OCI-LY3 (cell line): ENCODE measurements around the gene MYL4.

ENCODE experiments used
- H2AFZ ChIP-seq: fragments of 200-600, 300-600 bp; shearing (Covaris generic); 2 replicates; pipeline ENCODE4 v1.6.0; 2014; ENCODE audit warnings: antibody characterized with exemption, low read depth, low read length
- H3K27ac ChIP-seq: fragments of 200-600, 300-600 bp; sonication (generic); 2 replicates; pipeline ENCODE4 v1.5.1; 2014; ENCODE audit warnings: mild to moderate bottlenecking, low read length, moderate library complexity, mixed read lengths
- H3K27me3 ChIP-seq: fragments of 200-600, 300-600 bp; sonication (generic); 2 replicates; pipeline ENCODE4 v1.6.1; 2014; ENCODE audit warnings: low read depth, low read length, mixed read lengths
- H3K36me3 ChIP-seq: fragments of 200-600, 300-600 bp; sonication (generic); replicated peaks from 2 replicates; pipeline ENCODE3; 2014; ENCODE audit warnings: low read depth, low read length, mixed read lengths
- H3K4me1 ChIP-seq: fragments of 300-600, 200-600 bp; sonication (generic); 2 replicates; pipeline ENCODE4 v1.6.1; 2014; ENCODE audit warnings: low read length, mixed read lengths
- H3K4me2 ChIP-seq: fragments of 200-600, 300-600 bp; sonication (generic); 2 replicates; pipeline ENCODE4 v1.6.1; 2014; ENCODE audit warnings: low read length, mixed read lengths
- H3K4me3 ChIP-seq: fragments of 300-600, 200-600 bp; sonication (generic); 2 replicates; pipeline ENCODE4 v1.5.1; 2014; ENCODE audit warnings: antibody characterized with exemption, mild to moderate bottlenecking, low read length, moderate library complexity
- H3K79me2 ChIP-seq: fragments of 300-600, 200-600 bp; shearing (Covaris generic); 2 replicates; pipeline ENCODE4 v1.6.1; 2014; ENCODE audit warnings: mild to moderate bottlenecking, low read length, mixed read lengths
- H3K9ac ChIP-seq: fragments of 300-600, 200-600 bp; shearing (Covaris generic); 2 replicates; pipeline ENCODE4 v1.6.0; 2014; ENCODE audit warnings: mild to moderate bottlenecking, low read length, moderate library complexity
- H3K9me3 ChIP-seq: fragments of 200-600, 300-600 bp; shearing (Covaris generic); 2 replicates; pipeline ENCODE4 v1.6.1; 2014; ENCODE audit warnings: low read length, mixed read lengths; ENCODE audit not compliant: insufficient read depth
- H4K20me1 ChIP-seq: fragments of 200-600, 300-600 bp; sonication (generic); 2 replicates; pipeline ENCODE4 v1.6.1; 2016; ENCODE audit warnings: low read length, mixed read lengths; ENCODE audit not compliant: insufficient read depth
- EZH2phosphoT487 ChIP-seq: fragments of 200-600 bp; shearing (Covaris generic); IDR thresholded peaks from 2 replicates; pipeline ENCODE4 v1.6.1; 2018; ENCODE audit warnings: antibody characterized with exemption, mixed run types, low read depth
- TF ChIP-seq, protein P1 (sequence below): fragments of 200-600, 300-600 bp; sonication (generic); IDR thresholded peaks from 2 replicates; pipeline ENCODE4 v1.5.1; 2014; ENCODE audit warnings: antibody characterized with exemption, low read length, low read depth

MYL4 gene

DNA sequence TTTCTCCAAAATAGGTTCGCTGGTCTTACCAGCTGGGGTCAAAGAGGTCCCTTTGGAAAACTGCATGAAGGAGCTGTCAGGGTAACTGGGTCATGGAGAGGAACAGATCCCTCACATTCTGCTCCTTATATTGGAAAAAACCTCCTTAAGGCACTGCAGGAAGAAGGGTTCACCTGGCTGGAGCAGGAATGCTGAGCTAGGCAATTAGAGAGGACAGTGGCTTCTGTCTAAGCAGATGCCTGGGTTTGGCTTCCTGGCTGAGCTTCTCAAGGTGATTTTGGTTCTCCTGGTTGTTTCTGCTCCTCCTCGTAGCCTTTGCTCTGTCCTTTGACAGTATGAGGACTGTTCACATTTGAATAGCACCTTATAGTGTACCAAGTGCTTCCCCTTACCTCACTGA is 64.1 kb downstream of the MYL4 start:
- Histone ChIP-seq H3K36me3 (no peaks in the 10 kb centered on the region), H3K4me2 (no peak overlapping the region), H2AFZ (no peak overlapping the region), H3K9ac (no peak overlapping the region), H3K27ac (no peak overlapping the region), H3K9me3 (no peaks in the 10 kb centered on the region), H3K79me2 (no peaks in the 10 kb centered on the region), H3K4me3 (no peak overlapping the region), H3K4me1 (peaks cover 34% of the 10 kb centered on the region), H4K20me1 (no peaks in the 10 kb centered on the region), H3K27me3 (peaks cover 6% of the 10 kb centered on the region; the same call in 1 of the 2 replicates)
- TF ChIP-seq, protein P1, sequence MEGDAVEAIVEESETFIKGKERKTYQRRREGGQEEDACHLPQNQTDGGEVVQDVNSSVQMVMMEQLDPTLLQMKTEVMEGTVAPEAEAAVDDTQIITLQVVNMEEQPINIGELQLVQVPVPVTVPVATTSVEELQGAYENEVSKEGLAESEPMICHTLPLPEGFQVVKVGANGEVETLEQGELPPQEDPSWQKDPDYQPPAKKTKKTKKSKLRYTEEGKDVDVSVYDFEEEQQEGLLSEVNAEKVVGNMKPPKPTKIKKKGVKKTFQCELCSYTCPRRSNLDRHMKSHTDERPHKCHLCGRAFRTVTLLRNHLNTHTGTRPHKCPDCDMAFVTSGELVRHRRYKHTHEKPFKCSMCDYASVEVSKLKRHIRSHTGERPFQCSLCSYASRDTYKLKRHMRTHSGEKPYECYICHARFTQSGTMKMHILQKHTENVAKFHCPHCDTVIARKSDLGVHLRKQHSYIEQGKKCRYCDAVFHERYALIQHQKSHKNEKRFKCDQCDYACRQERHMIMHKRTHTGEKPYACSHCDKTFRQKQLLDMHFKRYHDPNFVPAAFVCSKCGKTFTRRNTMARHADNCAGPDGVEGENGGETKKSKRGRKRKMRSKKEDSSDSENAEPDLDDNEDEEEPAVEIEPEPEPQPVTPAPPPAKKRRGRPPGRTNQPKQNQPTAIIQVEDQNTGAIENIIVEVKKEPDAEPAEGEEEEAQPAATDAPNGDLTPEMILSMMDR = no peak
- TF ChIP-seq EZH2phosphoT487 = no peak
